ENCODE results near the gene KCTD2. TPM values are rescaled to one million over a fixed set of nuclear protein-coding genes. Genes with fewer than 3 reads are reported as not detected.
A peak's percentile ranks its signal among the peaks of the same experiment; 100 is the strongest.

The KCTD2 gene
- total and polyA plus RNA-seq, 2 experiments from 2014 or later, result 12.7 to 19.1 TPM

DNA sequence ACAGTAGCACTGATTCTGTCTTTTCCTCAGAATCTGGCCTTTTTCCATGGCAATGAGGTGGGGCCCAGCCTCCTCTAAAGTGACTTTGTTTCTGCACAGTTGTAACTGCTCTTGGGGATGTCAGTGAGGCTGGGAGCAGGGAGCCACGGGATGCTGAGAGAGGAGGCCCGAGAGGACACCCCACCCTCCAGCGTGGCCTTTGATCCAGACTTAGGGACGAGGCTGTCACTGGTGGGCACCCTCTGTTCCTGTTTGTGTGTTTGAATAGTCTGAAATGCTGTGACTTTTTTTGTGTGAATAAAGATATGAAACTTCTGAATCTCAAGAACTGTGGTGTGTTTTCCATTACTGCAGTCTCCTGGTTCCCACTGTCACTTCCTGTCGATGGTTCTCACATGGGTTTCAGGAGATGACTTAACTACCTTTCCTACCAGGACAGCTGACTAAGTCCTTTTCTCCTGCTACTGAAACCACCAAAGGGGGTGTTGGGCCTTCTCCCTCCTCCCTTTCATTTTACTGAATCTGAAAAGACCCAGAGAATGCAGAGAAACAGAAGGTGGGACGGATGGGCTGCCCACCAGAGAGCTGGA lies 18.6 kb downstream of the KCTD2 start:
- Histone ChIP-seq H3K27me3 (no peaks in the 10 kb centered on the region), H3K9me2 (replicated peaks; ENCODE audit: insufficient read depth) (no peaks in the 10 kb centered on the region), H3K9me3 (ENCODE audit: low read depth) (no peaks in the 10 kb centered on the region), H4K20me1 (ENCODE audit: insufficient read depth, poor library complexity, severe bottlenecking) (no peaks in the 10 kb centered on the region), H3K36me3 (replicated peaks; ENCODE audit: insufficient read depth, low read depth) (no peaks in the 10 kb centered on the region), H3K79me2 (peaks cover 4% of the 10 kb centered on the region), H3K4me1 (ENCODE audit: insufficient read depth) (no peaks in the 10 kb centered on the region), H3K27ac (peak overlapping the region; percentile 16), H3K4me3 (no peak overlapping the region), H2AFZ (no peak overlapping the region), H3K4me2 (no peak overlapping the region)
- 92% methylated on average over 6 of the region's 6 CpGs for WGBS (ENCODE audit: low lambda C conversion rate, missing lambda C conversion rate)
- DNase-seq (ENCODE audit: low spot score), result no peak
- TF ChIP-seq, protein P1, sequence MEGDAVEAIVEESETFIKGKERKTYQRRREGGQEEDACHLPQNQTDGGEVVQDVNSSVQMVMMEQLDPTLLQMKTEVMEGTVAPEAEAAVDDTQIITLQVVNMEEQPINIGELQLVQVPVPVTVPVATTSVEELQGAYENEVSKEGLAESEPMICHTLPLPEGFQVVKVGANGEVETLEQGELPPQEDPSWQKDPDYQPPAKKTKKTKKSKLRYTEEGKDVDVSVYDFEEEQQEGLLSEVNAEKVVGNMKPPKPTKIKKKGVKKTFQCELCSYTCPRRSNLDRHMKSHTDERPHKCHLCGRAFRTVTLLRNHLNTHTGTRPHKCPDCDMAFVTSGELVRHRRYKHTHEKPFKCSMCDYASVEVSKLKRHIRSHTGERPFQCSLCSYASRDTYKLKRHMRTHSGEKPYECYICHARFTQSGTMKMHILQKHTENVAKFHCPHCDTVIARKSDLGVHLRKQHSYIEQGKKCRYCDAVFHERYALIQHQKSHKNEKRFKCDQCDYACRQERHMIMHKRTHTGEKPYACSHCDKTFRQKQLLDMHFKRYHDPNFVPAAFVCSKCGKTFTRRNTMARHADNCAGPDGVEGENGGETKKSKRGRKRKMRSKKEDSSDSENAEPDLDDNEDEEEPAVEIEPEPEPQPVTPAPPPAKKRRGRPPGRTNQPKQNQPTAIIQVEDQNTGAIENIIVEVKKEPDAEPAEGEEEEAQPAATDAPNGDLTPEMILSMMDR (IDR thresholded peaks at IDR 0.05; ENCODE audit: poor library complexity), result no peak
- TF ChIP-seq EZH2 (IDR thresholded peaks at IDR 0.05; ENCODE audit: borderline replicate concordance) (no peak), EZH2phosphoT487 (IDR thresholded peaks at IDR 0.05; ENCODE audit: low read depth, severe bottlenecking, unreplicated experiment) (no peak)

DNA sequence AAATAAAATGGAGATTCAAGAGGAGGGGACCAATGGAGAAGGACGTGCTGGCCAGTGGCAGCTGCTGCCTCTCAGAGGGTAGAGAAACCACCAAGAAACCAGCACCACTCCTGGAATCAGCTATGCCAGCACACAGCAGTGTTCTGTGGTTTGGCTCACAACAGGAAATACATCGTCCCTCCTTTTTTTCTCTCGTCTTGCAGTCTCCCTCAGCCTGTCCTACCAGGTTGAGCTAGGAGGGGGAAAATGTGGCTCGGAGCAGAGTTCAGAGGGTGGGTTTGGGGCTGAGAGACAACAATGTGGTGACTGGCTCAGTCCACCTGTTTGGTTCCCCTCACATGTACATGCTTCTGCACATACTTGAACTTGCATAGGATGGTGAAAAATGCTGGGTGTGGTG lies 20.8 kb downstream of the KCTD2 start:
- Histone ChIP-seq H3K79me2 (no peaks in the 10 kb centered on the region), H3K4me2 (no peak overlapping the region), H3K27me3 (no peaks in the 10 kb centered on the region), H3K4me1 (ENCODE audit: insufficient read depth) (no peaks in the 10 kb centered on the region), H3K36me3 (replicated peaks; ENCODE audit: insufficient read depth, low read depth) (no peaks in the 10 kb centered on the region), H4K20me1 (ENCODE audit: insufficient read depth, poor library complexity, severe bottlenecking) (no peaks in the 10 kb centered on the region), H3K4me3 (no peak overlapping the region), H3K9me2 (replicated peaks; ENCODE audit: insufficient read depth) (no peaks in the 10 kb centered on the region), H3K27ac (no peak overlapping the region), H3K9me3 (ENCODE audit: low read depth) (no peaks in the 10 kb centered on the region), H2AFZ (no peak overlapping the region)
- TF ChIP-seq EZH2phosphoT487 (IDR thresholded peaks at IDR 0.05; ENCODE audit: low read depth, severe bottlenecking, unreplicated experiment) (no peak), EZH2 (IDR thresholded peaks at IDR 0.05; ENCODE audit: borderline replicate concordance) (no peak)
- TF ChIP-seq, protein P1 (IDR thresholded peaks at IDR 0.05; ENCODE audit: poor library complexity), result no peak
- DNase-seq (ENCODE audit: low spot score), result no peak
- WGBS (ENCODE audit: low lambda C conversion rate, missing lambda C conversion rate), result 63% methylated on average over 4 of the region's 4 CpGs

GRCh38 chr17:75068750-75069149 lies 21.7 kb downstream of the KCTD2 start:
- TF ChIP-seq, protein P1 (IDR thresholded peaks at IDR 0.05; ENCODE audit: poor library complexity), result no peak
- TF ChIP-seq EZH2phosphoT487 (IDR thresholded peaks at IDR 0.05; ENCODE audit: low read depth, severe bottlenecking, unreplicated experiment) (no peak), EZH2 (IDR thresholded peaks at IDR 0.05; ENCODE audit: borderline replicate concordance) (no peak)
- 83% methylated on average over 8 of the region's 8 CpGs for WGBS (ENCODE audit: low lambda C conversion rate, missing lambda C conversion rate)
- Histone ChIP-seq H3K36me3 (replicated peaks; ENCODE audit: insufficient read depth, low read depth) (no peaks in the 10 kb centered on the region), H3K27ac (no peak overlapping the region), H2AFZ (no peak overlapping the region), H3K9me3 (ENCODE audit: low read depth) (no peaks in the 10 kb centered on the region), H4K20me1 (ENCODE audit: insufficient read depth, poor library complexity, severe bottlenecking) (no peaks in the 10 kb centered on the region), H3K4me2 (no peak overlapping the region), H3K9me2 (replicated peaks; ENCODE audit: insufficient read depth) (no peaks in the 10 kb centered on the region), H3K4me3 (no peak overlapping the region), H3K4me1 (ENCODE audit: insufficient read depth) (peaks cover 3% of the 10 kb centered on the region), H3K27me3 (no peaks in the 10 kb centered on the region), H3K79me2 (no peaks in the 10 kb centered on the region)
- DNase-seq (ENCODE audit: low spot score), result no peak

Measured in hepatocyte (in vitro differentiated cells).